Mesendoderm (in vitro differentiated cells): ENCODE data around the gene PROZ.

Source experiments
- DNase-seq: peaks from one replicate; pipeline ENCODE4 v3.0.0; 2013
- H2AK5ac ChIP-seq: 2 replicates; pipeline ENCODE4 v1.6.1; 2013; ENCODE audit warnings: low read length, inconsistent platforms
- H2BK120ac ChIP-seq: 2 replicates; pipeline ENCODE4 v1.6.1; 2013; ENCODE audit warnings: low read depth, mild to moderate bottlenecking, low read length, moderate library complexity, mixed read lengths
- H2BK15ac ChIP-seq: replicated peaks from 2 replicates; pipeline ENCODE4 v1.6.1; 2013; ENCODE audit warnings: low read depth, mild to moderate bottlenecking, moderate library complexity
- H2BK5ac ChIP-seq: 2 replicates; pipeline ENCODE4 v1.6.1; 2013; ENCODE audit warnings: low read length, inconsistent platforms
- H3K18ac ChIP-seq: 2 replicates; pipeline ENCODE4 v1.6.1; 2013; ENCODE audit warnings: mild to moderate bottlenecking, low read length, mixed read lengths
- H3K23ac ChIP-seq: one replicate; pipeline ENCODE4 v1.6.1; 2013; ENCODE audit warnings: low read length
- H3K27ac ChIP-seq: 2 replicates; pipeline ENCODE4 v1.5.1; 2013; ENCODE audit warnings: low read depth, mild to moderate bottlenecking, inconsistent platforms, low read length, moderate library complexity
- H3K27me3 ChIP-seq: 2 replicates; pipeline ENCODE4 v1.6.1; 2013; ENCODE audit warnings: low read length, control low read depth, mild to moderate bottlenecking, inconsistent platforms; ENCODE audit not compliant: insufficient read depth, poor library complexity
- H3K36me3 ChIP-seq: 2 replicates; pipeline ENCODE4 v1.6.1; 2013; ENCODE audit warnings: low read length, inconsistent platforms; ENCODE audit not compliant: control insufficient read depth, insufficient read depth
- H3K4ac ChIP-seq: one replicate; pipeline ENCODE4 v1.6.1; 2013; ENCODE audit warnings: low read depth, mild to moderate bottlenecking, low read length, moderate library complexity
- H3K4me1 ChIP-seq: 2 replicates; pipeline ENCODE4 v1.6.1; 2013; ENCODE audit warnings: low read depth, low read length, inconsistent platforms; ENCODE audit not compliant: control insufficient read depth
- H3K4me2 ChIP-seq: 2 replicates; pipeline ENCODE4 v1.6.1; 2013; ENCODE audit warnings: low read length
- H3K4me3 ChIP-seq: 2 replicates; pipeline ENCODE4 v1.5.1; 2013; ENCODE audit warnings: mild to moderate bottlenecking, low read length
- H3K56ac ChIP-seq: one replicate; pipeline ENCODE4 v1.6.1; 2013; ENCODE audit warnings: low read length
- H3K79me1 ChIP-seq: 2 replicates; pipeline ENCODE4 v1.6.1; 2013; ENCODE audit warnings: low read length, inconsistent platforms
- H3K79me2 ChIP-seq: 2 replicates; pipeline ENCODE4 v1.6.1; 2013; ENCODE audit warnings: mild to moderate bottlenecking, low read length; ENCODE audit not compliant: control insufficient read depth, insufficient read depth
- H3K9ac ChIP-seq: 2 replicates; pipeline ENCODE4 v1.6.1; 2013; ENCODE audit warnings: low read length, inconsistent platforms
- H4K5ac ChIP-seq: one replicate; pipeline ENCODE4 v1.6.1; 2013; ENCODE audit warnings: low read length
- H4K8ac ChIP-seq: one replicate; pipeline ENCODE4 v1.6.1; 2013; ENCODE audit warnings: low read depth, mild to moderate bottlenecking, control low read depth, low read length, moderate library complexity
- WGBS: extraction: QIAGEN DNeasy Blood & Tissue Kit; methylation state at CpG from one replicate; pipeline ENCODE4 v1.1.7; 2013; ENCODE audit warnings: low lambda C conversion rate, missing lambda C conversion rate; ENCODE audit not compliant: insufficient coverage; ENCODE audit errors: extremely low coverage; 5-methylcytosine and 5-hydroxymethylcytosine counted together

PROZ gene

GRCh38 chr13:113203507-113204377 lies 45.3 kb downstream of the PROZ start:
- H3K9ac ChIP-seq: no peak overlapping the region

GRCh38 chr13:113204378-113204734 lies 45.9 kb downstream of the PROZ start:
- H3K9ac ChIP-seq: no peak overlapping the region
- no peak overlapping the region for H2AK5ac ChIP-seq
- no CpG with 5 or more reads among the region's 5 CpGs for WGBS
- H3K4me1 ChIP-seq: no peaks in the 10 kb centered on the region
- H4K8ac ChIP-seq: no peak overlapping the region
- no peaks in the 10 kb centered on the region for H3K27me3 ChIP-seq
- H2BK5ac ChIP-seq: no peak overlapping the region
- H3K4ac ChIP-seq: no peak overlapping the region
- no peak overlapping the region for H3K4me3 ChIP-seq
- H3K79me1 ChIP-seq: peaks cover 12% of the 10 kb centered on the region
- H2BK120ac ChIP-seq: no peak overlapping the region
- no peak overlapping the region for H3K27ac ChIP-seq
- H2BK15ac ChIP-seq: no peak overlapping the region
- peaks cover 73% of the 10 kb centered on the region for H3K79me2 ChIP-seq
- H3K36me3 ChIP-seq: peaks cover 1% of the 10 kb centered on the region
- H3K23ac ChIP-seq: no peak overlapping the region
- no peak for DNase-seq
- H3K56ac ChIP-seq: no peak overlapping the region
- H4K5ac ChIP-seq: no peak overlapping the region
- H3K18ac ChIP-seq: no peak overlapping the region
- H3K4me2 ChIP-seq: no peak overlapping the region

More at GRCh38 chr13:113203507-113204377, 45.3 kb downstream of the PROZ start:
- H3K27ac ChIP-seq: no peak overlapping the region
- H3K56ac ChIP-seq: no peak overlapping the region
- no CpG with 5 or more reads among the region's 12 CpGs for WGBS
- no peaks in the 10 kb centered on the region for H3K4me1 ChIP-seq
- peaks cover 74% of the 10 kb centered on the region for H3K79me2 ChIP-seq
- H2BK15ac ChIP-seq: no peak overlapping the region
- H2BK120ac ChIP-seq: no peak overlapping the region
- peaks cover 1% of the 10 kb centered on the region for H3K36me3 ChIP-seq
- DNase-seq: no peak
- H2BK5ac ChIP-seq: no peak overlapping the region
- H3K4ac ChIP-seq: no peak overlapping the region
- no peak overlapping the region for H4K5ac ChIP-seq
- no peak overlapping the region for H3K4me3 ChIP-seq
- H3K27me3 ChIP-seq: no peaks in the 10 kb centered on the region
- no peak overlapping the region for H3K18ac ChIP-seq
- peaks cover 12% of the 10 kb centered on the region for H3K79me1 ChIP-seq
- no peak overlapping the region for H2AK5ac ChIP-seq
- no peak overlapping the region for H4K8ac ChIP-seq
- no peak overlapping the region for H3K23ac ChIP-seq
- no peak overlapping the region for H3K4me2 ChIP-seq

GRCh38 chr13:113205428-113205931 lies 47.0 kb downstream of the PROZ start:
- H3K56ac ChIP-seq: no peak overlapping the region
- no CpG with 5 or more reads among the region's 5 CpGs for WGBS
- H3K4me1 ChIP-seq: no peaks in the 10 kb centered on the region
- no peaks in the 10 kb centered on the region for H3K36me3 ChIP-seq
- no peak for DNase-seq
- H3K23ac ChIP-seq: no peak overlapping the region
- no peak overlapping the region for H2AK5ac ChIP-seq
- peaks cover 72% of the 10 kb centered on the region for H3K79me2 ChIP-seq
- no peak overlapping the region for H2BK15ac ChIP-seq
- no peak overlapping the region for H2BK5ac ChIP-seq
- H3K4me2 ChIP-seq: no peak overlapping the region
- no peak overlapping the region for H3K18ac ChIP-seq
- H3K27ac ChIP-seq: no peak overlapping the region
- no peak overlapping the region for H4K5ac ChIP-seq
- H3K79me1 ChIP-seq: peaks cover 10% of the 10 kb centered on the region
- no peaks in the 10 kb centered on the region for H3K27me3 ChIP-seq
- H3K4me3 ChIP-seq: no peak overlapping the region
- H3K9ac ChIP-seq: no peak overlapping the region
- H3K4ac ChIP-seq: no peak overlapping the region
- no peak overlapping the region for H2BK120ac ChIP-seq
- H4K8ac ChIP-seq: no peak overlapping the region

GRCh38 chr13:113207460-113207859 lies 49.0 kb downstream of the PROZ start:
- no peaks in the 10 kb centered on the region for H3K36me3 ChIP-seq
- peaks cover 9% of the 10 kb centered on the region for H3K79me1 ChIP-seq
- no peak overlapping the region for H4K8ac ChIP-seq
- peaks cover 3% of the 10 kb centered on the region for H3K4me1 ChIP-seq
- H3K18ac ChIP-seq: no peak overlapping the region
- no peak overlapping the region for H3K23ac ChIP-seq
- peak overlapping the region; percentile 83 for H3K4me3 ChIP-seq
- no CpG with 5 or more reads among the region's 3 CpGs for WGBS
- peak overlapping the region; percentile 23 for H3K4me2 ChIP-seq
- peak overlapping the region; percentile 77 for H3K9ac ChIP-seq
- H2BK15ac ChIP-seq: no peak overlapping the region
- H2AK5ac ChIP-seq: no peak overlapping the region
- no peak overlapping the region for H3K27ac ChIP-seq
- H3K79me2 ChIP-seq: peaks cover 78% of the 10 kb centered on the region
- no peak overlapping the region for H4K5ac ChIP-seq
- no peak overlapping the region for H3K4ac ChIP-seq
- H3K27me3 ChIP-seq: no peaks in the 10 kb centered on the region
- H2BK120ac ChIP-seq: no peak overlapping the region
- H3K56ac ChIP-seq: peak overlapping the region; percentile 95
- no peak overlapping the region for H2BK5ac ChIP-seq
- no peak for DNase-seq

GRCh38 chr13:113207890-113208420 lies 49.5 kb downstream of the PROZ start:
- peak overlapping the region; percentile 33 for H3K18ac ChIP-seq
- H2BK5ac ChIP-seq: no peak overlapping the region
- no peak overlapping the region for H3K23ac ChIP-seq
- H3K36me3 ChIP-seq: no peaks in the 10 kb centered on the region
- peaks cover 80% of the 10 kb centered on the region for H3K79me2 ChIP-seq
- H2BK120ac ChIP-seq: no peak overlapping the region
- H3K4me2 ChIP-seq: peak overlapping the region; percentile 23
- WGBS: no CpG with 5 or more reads among the region's 44 CpGs
- H3K79me1 ChIP-seq: peaks cover 9% of the 10 kb centered on the region
- no peak overlapping the region for H4K8ac ChIP-seq
- peak overlapping the region; percentile 95 for H3K56ac ChIP-seq
- H2AK5ac ChIP-seq: no peak overlapping the region
- no peaks in the 10 kb centered on the region for H3K27me3 ChIP-seq
- no peak overlapping the region for H2BK15ac ChIP-seq
- peak overlapping the region; percentile 83 for H3K4me3 ChIP-seq
- DNase-seq: peak; percentile 70
- peak overlapping the region; percentile 49 for H3K4ac ChIP-seq
- peaks cover 3% of the 10 kb centered on the region for H3K4me1 ChIP-seq
- no peak overlapping the region for H4K5ac ChIP-seq
- peak overlapping the region; percentile 77 for H3K9ac ChIP-seq
- H3K27ac ChIP-seq: peak overlapping the region; percentile 22
